K562 (cell line): ENCODE measurements around the gene WDR18. TPM values are rescaled to one million over a fixed set of nuclear protein-coding genes. Genes with fewer than 3 reads are reported as not detected.

Experiments used
- BRD4 ChIP-seq: fragments of 200-600 bp; sonication (generic); IDR thresholded peaks from 2 replicates; pipeline ENCODE4 v1.6.1; 2017; ENCODE audit warnings: inconsistent platforms
- DPF2 ChIP-seq: fragments of 450-650 bp; IDR thresholded peaks from 2 replicates; pipeline ENCODE4 v1.6.1; 2016
- GATA2 ChIP-seq: sonication (generic); formaldehyde crosslinking; IDR thresholded peaks from 2 replicates; pipeline ENCODE4 v1.4.0; 2020; ENCODE audit warnings: mild to moderate bottlenecking, missing genetic modification reagents
- HEY1 ChIP-seq: fragments of 250-450 bp; sonication (Bioruptor Pico); IDR thresholded peaks from 2 replicates; pipeline ENCODE4 v1.5.0; 2020; ENCODE audit warnings: mild to moderate bottlenecking, moderate library complexity, borderline replicate concordance
- KDM5B ChIP-seq: fragments of 200-600 bp; sonication (generic); IDR thresholded peaks from 2 replicates; pipeline ENCODE4 v1.6.1; 2012; ENCODE audit warnings: low read depth, mild to moderate bottlenecking, moderate library complexity, low read length, control low read depth, inconsistent platforms; ENCODE audit not compliant: insufficient replicate concordance
- NFIX ChIP-seq: fragments of 250-450 bp; sonication (Bioruptor Pico); IDR thresholded peaks from 2 replicates; pipeline ENCODE4 v1.4.0; 2020; ENCODE audit warnings: low read depth, mild to moderate bottlenecking, moderate library complexity
- NRF1 ChIP-seq, 2 experiments: fragments of 450-650 bp; IDR thresholded peaks in 1 of 2; conservative IDR thresholded peaks in 1 of 2; 2 replicates each; pipeline ENCODE4 v1.6.1; 2014; ENCODE audit warnings: mild to moderate bottlenecking in 2 of 2
- SAP30 ChIP-seq: fragments of 200-600 bp; sonication (generic); IDR thresholded peaks from 2 replicates; pipeline ENCODE4 v1.6.1; 2012; ENCODE audit warnings: borderline replicate concordance, low read depth, mild to moderate bottlenecking, moderate library complexity, low read length, control low read depth, inconsistent platforms; ENCODE audit not compliant: insufficient read depth, poor library complexity, severe bottlenecking
- ZFP36 ChIP-seq: fragments of 150-350 bp; IDR thresholded peaks from 2 replicates; pipeline ENCODE4 v1.6.1; 2018; ENCODE audit warnings: low read length, low read depth; ENCODE audit not compliant: partially characterized antibody
- ZFX ChIP-seq: sonication (generic); formaldehyde crosslinking; IDR thresholded peaks from 2 replicates; pipeline ENCODE4 v1.8.0; 2022; ENCODE audit warnings: mild to moderate bottlenecking, missing genetic modification reagents, moderate library complexity
- ZNF174 ChIP-seq: fragments of 250-450 bp; sonication (Bioruptor Pico); IDR thresholded peaks from 2 replicates; pipeline ENCODE4 v1.4.0; 2020; ENCODE audit warnings: mild to moderate bottlenecking
- ZNF586 ChIP-seq: fragments of 450-650 bp; formaldehyde crosslinking; conservative IDR thresholded peaks from 2 replicates; pipeline ENCODE4 v1.4.0; 2020; ENCODE audit warnings: mild to moderate bottlenecking, moderate library complexity
- ZNF589 ChIP-seq: fragments of 200-800 bp; sonication (Bioruptor generic); IDR thresholded peaks from 2 replicates; pipeline ENCODE4 v1.6.1; 2016; ENCODE audit warnings: low read depth, missing genetic modification characterization, missing compliant biosample characterization
- ZNF764 ChIP-seq: fragments of 250-450 bp; sonication (Bioruptor Pico); IDR thresholded peaks from 2 replicates; pipeline ENCODE4 v1.4.0; 2020; ENCODE audit warnings: low read depth, mild to moderate bottlenecking, moderate library complexity
- ZNF766 ChIP-seq: fragments of 200-800 bp; sonication (Bioruptor generic); conservative IDR thresholded peaks from 2 replicates; pipeline ENCODE4 v1.6.1; 2016; ENCODE audit warnings: missing genetic modification characterization, missing compliant biosample characterization
- ZSCAN32 ChIP-seq: fragments of 450-650 bp; formaldehyde crosslinking; IDR thresholded peaks from 2 replicates; pipeline ENCODE4 v1.4.0; 2020; ENCODE audit warnings: mild to moderate bottlenecking, moderate library complexity
- polyA plus RNA-seq, 8 experiments: library from polyadenylated mRNA; depleted of rRNA in 4 of 8; stranded (reverse) in 5 of 8; unstranded in 3 of 8; fragments of >200 nt; fragmentation: Nextera tagmentation in 2 of 8; fragmentation: Illumina TruSeq in 1 of 8; extraction: Ambion mirVana in 2 of 8; extraction: Trizol in 1 of 8; gene quantifications; 2 replicates each; pipeline versions ENCODE4 v1.2.1 to v1.2.3, GENCODE V29; 2011 to 2014; ENCODE audit warnings: inconsistent platforms in 1 of 8, missing spikeins in 1 of 8
- total RNA-seq, 7 experiments: library from RNA; depleted of rRNA in 6 of 7; stranded (reverse); fragments of >200 nt in 6 of 7; fragmentation: Illumina TruSeq in 2 of 7; extraction: Trizol in 2 of 7; gene quantifications; 2 replicates each; pipeline versions ENCODE4 v1.2.1 to v1.2.3, GENCODE V29; 2011 to 2021; ENCODE audit warnings: low replicate concordance in 1 of 7
- TF ChIP-seq, protein P1 (sequence below): fragments of 250-450 bp; sonication (Bioruptor Pico); IDR thresholded peaks from 2 replicates; pipeline ENCODE4 v1.8.0; 2022; ENCODE audit warnings: inconsistent platforms
- TF ChIP-seq, protein P2 (sequence below): fragments of 450-650 bp; IDR thresholded peaks from 2 replicates; pipeline ENCODE4 v1.7.0; 2016; ENCODE audit warnings: borderline replicate concordance
- TF ChIP-seq, protein P3 (sequence below): fragments of 250-450 bp; sonication (Bioruptor Pico); IDR thresholded peaks from 2 replicates; pipeline ENCODE4 v1.4.0; 2020; ENCODE audit warnings: borderline replicate concordance
- TF ChIP-seq, protein P4 (sequence below): fragments of 450-650 bp; formaldehyde crosslinking; conservative IDR thresholded peaks from 2 replicates; pipeline ENCODE4 v1.4.0; 2022; ENCODE audit warnings: mild to moderate bottlenecking, missing genetic modification characterization
- TF ChIP-seq, protein P5 (sequence below): fragments of 250-450 bp; sonication (Bioruptor Pico); IDR thresholded peaks from 2 replicates; pipeline ENCODE4 v1.5.0; 2021

The WDR18 gene
- total and polyA plus RNA-seq, 9 of the 15 experiments (the other 6 are each of a cell fraction or from before 2014, with no cell fraction given), result 0.65 to 181 (median 30.1) TPM

DNA sequence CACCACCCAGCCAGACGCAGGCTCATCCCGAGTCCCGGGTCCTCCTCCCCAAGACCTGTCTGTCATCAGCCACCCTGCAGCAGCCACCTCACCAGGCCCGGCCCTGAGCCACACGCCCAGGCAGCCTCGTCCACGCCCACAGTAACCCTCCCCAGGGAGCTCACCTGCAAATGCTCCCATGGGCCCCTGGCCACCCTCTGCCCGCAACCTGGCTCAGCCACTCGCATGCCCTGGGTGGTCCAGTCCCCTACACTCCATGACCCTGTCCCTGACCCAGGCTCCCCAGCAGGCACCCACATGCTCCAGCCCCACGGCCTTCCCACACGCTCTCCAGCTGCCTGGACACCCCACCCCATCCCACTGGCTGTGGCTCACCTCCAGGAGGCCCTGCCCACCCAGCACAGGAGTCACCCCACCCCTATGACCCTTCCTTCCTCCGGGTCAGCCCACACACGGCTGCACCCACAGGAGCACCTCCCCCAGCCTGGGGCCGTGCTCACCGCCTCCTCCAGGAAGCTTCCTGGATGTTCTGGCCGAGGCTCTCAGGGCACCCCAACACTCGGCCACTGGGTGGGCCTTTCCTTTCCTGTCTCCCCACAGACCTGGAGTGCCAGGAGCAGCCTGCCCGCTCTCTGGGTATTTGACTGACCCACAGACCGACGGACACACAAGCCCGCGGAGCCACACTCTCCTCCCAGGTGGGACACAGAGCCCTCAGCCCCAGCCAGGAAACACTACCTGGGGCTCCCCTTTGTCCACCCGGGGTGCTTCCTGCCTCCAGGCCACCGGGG lies 33.2 kb downstream of the WDR18 start (continued):
- TF ChIP-seq, protein P1, sequence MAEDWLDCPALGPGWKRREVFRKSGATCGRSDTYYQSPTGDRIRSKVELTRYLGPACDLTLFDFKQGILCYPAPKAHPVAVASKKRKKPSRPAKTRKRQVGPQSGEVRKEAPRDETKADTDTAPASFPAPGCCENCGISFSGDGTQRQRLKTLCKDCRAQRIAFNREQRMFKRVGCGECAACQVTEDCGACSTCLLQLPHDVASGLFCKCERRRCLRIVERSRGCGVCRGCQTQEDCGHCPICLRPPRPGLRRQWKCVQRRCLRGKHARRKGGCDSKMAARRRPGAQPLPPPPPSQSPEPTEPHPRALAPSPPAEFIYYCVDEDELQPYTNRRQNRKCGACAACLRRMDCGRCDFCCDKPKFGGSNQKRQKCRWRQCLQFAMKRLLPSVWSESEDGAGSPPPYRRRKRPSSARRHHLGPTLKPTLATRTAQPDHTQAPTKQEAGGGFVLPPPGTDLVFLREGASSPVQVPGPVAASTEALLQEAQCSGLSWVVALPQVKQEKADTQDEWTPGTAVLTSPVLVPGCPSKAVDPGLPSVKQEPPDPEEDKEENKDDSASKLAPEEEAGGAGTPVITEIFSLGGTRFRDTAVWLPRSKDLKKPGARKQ (CRISPR knock-in tag), result no peak
- TF ChIP-seq, protein P2, sequence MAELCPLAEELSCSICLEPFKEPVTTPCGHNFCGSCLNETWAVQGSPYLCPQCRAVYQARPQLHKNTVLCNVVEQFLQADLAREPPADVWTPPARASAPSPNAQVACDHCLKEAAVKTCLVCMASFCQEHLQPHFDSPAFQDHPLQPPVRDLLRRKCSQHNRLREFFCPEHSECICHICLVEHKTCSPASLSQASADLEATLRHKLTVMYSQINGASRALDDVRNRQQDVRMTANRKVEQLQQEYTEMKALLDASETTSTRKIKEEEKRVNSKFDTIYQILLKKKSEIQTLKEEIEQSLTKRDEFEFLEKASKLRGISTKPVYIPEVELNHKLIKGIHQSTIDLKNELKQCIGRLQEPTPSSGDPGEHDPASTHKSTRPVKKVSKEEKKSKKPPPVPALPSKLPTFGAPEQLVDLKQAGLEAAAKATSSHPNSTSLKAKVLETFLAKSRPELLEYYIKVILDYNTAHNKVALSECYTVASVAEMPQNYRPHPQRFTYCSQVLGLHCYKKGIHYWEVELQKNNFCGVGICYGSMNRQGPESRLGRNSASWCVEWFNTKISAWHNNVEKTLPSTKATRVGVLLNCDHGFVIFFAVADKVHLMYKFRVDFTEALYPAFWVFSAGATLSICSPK, result no peak
- TF ChIP-seq, protein P3, sequence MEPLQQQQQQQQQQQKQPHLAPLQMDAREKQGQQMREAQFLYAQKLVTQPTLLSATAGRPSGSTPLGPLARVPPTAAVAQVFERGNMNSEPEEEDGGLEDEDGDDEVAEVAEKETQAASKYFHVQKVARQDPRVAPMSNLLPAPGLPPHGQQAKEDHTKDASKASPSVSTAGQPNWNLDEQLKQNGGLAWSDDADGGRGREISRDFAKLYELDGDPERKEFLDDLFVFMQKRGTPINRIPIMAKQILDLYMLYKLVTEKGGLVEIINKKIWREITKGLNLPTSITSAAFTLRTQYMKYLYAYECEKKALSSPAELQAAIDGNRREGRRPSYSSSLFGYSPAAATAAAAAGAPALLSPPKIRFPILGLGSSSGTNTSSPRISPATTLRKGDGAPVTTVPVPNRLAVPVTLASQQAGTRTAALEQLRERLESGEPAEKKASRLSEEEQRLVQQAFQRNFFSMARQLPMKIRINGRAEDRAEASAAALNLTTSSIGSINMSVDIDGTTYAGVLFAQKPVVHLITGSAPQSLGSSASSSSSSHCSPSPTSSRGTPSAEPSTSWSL (CRISPR knock-in tag), result no peak
- TF ChIP-seq, protein P4, sequence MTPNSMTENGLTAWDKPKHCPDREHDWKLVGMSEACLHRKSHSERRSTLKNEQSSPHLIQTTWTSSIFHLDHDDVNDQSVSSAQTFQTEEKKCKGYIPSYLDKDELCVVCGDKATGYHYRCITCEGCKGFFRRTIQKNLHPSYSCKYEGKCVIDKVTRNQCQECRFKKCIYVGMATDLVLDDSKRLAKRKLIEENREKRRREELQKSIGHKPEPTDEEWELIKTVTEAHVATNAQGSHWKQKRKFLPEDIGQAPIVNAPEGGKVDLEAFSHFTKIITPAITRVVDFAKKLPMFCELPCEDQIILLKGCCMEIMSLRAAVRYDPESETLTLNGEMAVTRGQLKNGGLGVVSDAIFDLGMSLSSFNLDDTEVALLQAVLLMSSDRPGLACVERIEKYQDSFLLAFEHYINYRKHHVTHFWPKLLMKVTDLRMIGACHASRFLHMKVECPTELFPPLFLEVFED (CRISPR knock-in tag), result no peak
- TF ChIP-seq ZSCAN32 (no peak), ZNF586 (no peak), ZNF589 (no peak), HEY1 (CRISPR knock-in tag) (no peak), GATA2 (CRISPR knock-in tag) (no peak), BRD4 (no peak), NFIX (no peak), NRF1 (conservative IDR thresholded peaks at IDR 0.05 in 1 of 2, IDR thresholded peaks at IDR 0.05 in 1 of 2) (peak; percentile 16 to 27; a peak in 1 of 4 replicates), ZNF174 (CRISPR knock-in tag) (no peak), ZFX (CRISPR knock-in tag) (no peak), SAP30 (peak; percentile 35), KDM5B (peak; percentile 51), ZNF766 (CRISPR knock-in tag) (no peak), ZFP36 (peak; percentile 98), ZNF764 (CRISPR knock-in tag) (no peak), DPF2 (no peak)
- TF ChIP-seq, protein P5, sequence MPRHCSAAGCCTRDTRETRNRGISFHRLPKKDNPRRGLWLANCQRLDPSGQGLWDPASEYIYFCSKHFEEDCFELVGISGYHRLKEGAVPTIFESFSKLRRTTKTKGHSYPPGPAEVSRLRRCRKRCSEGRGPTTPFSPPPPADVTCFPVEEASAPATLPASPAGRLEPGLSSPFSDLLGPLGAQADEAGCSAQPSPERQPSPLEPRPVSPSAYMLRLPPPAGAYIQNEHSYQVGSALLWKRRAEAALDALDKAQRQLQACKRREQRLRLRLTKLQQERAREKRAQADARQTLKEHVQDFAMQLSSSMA, result no peak
